NCI-H187 (cell line): Measurements from ENCODE around the gene CDC7.
"Not testable (repeated sequence)": the region's sequence is repeated elsewhere in the genome, so short reads cannot be mapped to it uniquely, and the experiment has no call there.

Experiments used
- DNase-seq, 2 experiments: peaks; one replicate each; lab custom pipeline; 2025; lab: John Stamatoyannopoulos, UW

CDC7 gene

GRCh38 chr1:91500756-91501522, at the start of gene CDC7:
Gene CDC7 (plus strand): TSS chr1:91500851. CDS start chr1:91501717, 866 bp downstream.
- peak; percentile 82 to 99 for DNase-seq

GRCh38 chr1:91454136-91454535, 46.5 kb upstream of the CDC7 start:
- no peak for DNase-seq

GRCh38 chr1:91455334-91455733, 45.3 kb upstream of the CDC7 start:
- no peak for DNase-seq

GRCh38 chr1:91455896-91456295, 44.8 kb upstream of the CDC7 start:
- DNase-seq = no peak

GRCh38 chr1:91465350-91465749, 35.3 kb upstream of the CDC7 start:
- not testable (repeated sequence) for DNase-seq

GRCh38 chr1:91476533-91477217, 24.0 kb upstream of the CDC7 start:
- no peak for DNase-seq

GRCh38 chr1:91487469-91487868, 13.2 kb upstream of the CDC7 start:
- no peak for DNase-seq

- DNase-seq = no peak
Observed at GRCh38 chr1:91490501-91490900, 10.2 kb upstream of the CDC7 start.

GRCh38 chr1:91498035-91498434, 2.6 kb upstream of the CDC7 start:
- no peak for DNase-seq

- no peak for DNase-seq
Observed at GRCh38 chr1:91498498-91499245, 2.0 kb upstream of the CDC7 start.

- DNase-seq = no peak
Observed at GRCh38 chr1:91499346-91499745, 1.3 kb upstream of the CDC7 start.

GRCh38 chr1:91499904-91500755, 521 bp upstream of the CDC7 start:
- no peak for DNase-seq

GRCh38 chr1:91501523-91501851, 836 bp downstream of the CDC7 start:
- peak; percentile 31 to 90 for DNase-seq

GRCh38 chr1:91501971-91502671, 1.5 kb downstream of the CDC7 start:
- no peak for DNase-seq

GRCh38 chr1:91502672-91503184, 2.1 kb downstream of the CDC7 start:
- no peak for DNase-seq

- DNase-seq = no peak
Observed at GRCh38 chr1:91503332-91503900, 2.8 kb downstream of the CDC7 start.

GRCh38 chr1:91503975-91504530, 3.4 kb downstream of the CDC7 start:
- DNase-seq = no peak

GRCh38 chr1:91505086-91505485, 4.4 kb downstream of the CDC7 start:
- no peak for DNase-seq

GRCh38 chr1:91506071-91506470, 5.4 kb downstream of the CDC7 start:
- DNase-seq = no peak

GRCh38 chr1:91507328-91507727, 6.7 kb downstream of the CDC7 start:
- no peak for DNase-seq
